SK-N-SH treated with all-trans-retinoic acid at 6 μM for 48 hours (cell line): ENCODE results near the gene UCK1.

ENCODE experiments used
- ARNTL ChIP-seq: fragments of 450-650 bp; formaldehyde crosslinking; IDR thresholded peaks from 2 replicates; pipeline ENCODE4 v1.5.0; 2020; ENCODE audit warnings: low read depth, mild to moderate bottlenecking, moderate library complexity, borderline replicate concordance
- BACH2 ChIP-seq: fragments of 250-450 bp; sonication (Bioruptor Pico); IDR thresholded peaks from 2 replicates; pipeline ENCODE4 v1.9.0; 2021; ENCODE audit warnings: mild to moderate bottlenecking, borderline replicate concordance
- GLIS3 ChIP-seq: fragments of 250-450 bp; sonication (Bioruptor Pico); IDR thresholded peaks from 2 replicates; pipeline ENCODE4 v1.5.0; 2020; ENCODE audit warnings: mild to moderate bottlenecking, moderate library complexity
- ISL1 ChIP-seq: fragments of 250-450 bp; sonication (Bioruptor Pico); IDR thresholded peaks from 2 replicates; pipeline ENCODE4 v2.1.2; 2022; ENCODE audit warnings: mild to moderate bottlenecking, moderate library complexity
- ZC3H10 ChIP-seq: fragments of 250-450 bp; sonication (Bioruptor Pico); IDR thresholded peaks from 2 replicates; pipeline ENCODE4 v1.5.1; 2021; ENCODE audit warnings: mild to moderate bottlenecking, moderate library complexity
- ZFP30 ChIP-seq: fragments of 450-650 bp; formaldehyde crosslinking; IDR thresholded peaks from 2 replicates; pipeline ENCODE4 v1.5.0; 2022; ENCODE audit warnings: mild to moderate bottlenecking, moderate library complexity
- ZNF565 ChIP-seq: fragments of 450-650 bp; formaldehyde crosslinking; conservative IDR thresholded peaks from 2 replicates; pipeline ENCODE4 v1.5.0; 2020; ENCODE audit warnings: low read depth, mild to moderate bottlenecking, moderate library complexity
- ZNF70 ChIP-seq: fragments of 450-650 bp; formaldehyde crosslinking; IDR thresholded peaks from 2 replicates; pipeline ENCODE4 v1.5.0; 2020; ENCODE audit warnings: mild to moderate bottlenecking, moderate library complexity

- TF ChIP-seq ZNF565 (CRISPR knock-in tag): no peak
- no peak for TF ChIP-seq ZNF70 (CRISPR knock-in tag)
- no peak for TF ChIP-seq ARNTL (CRISPR knock-in tag)
- no peak for TF ChIP-seq BACH2 (CRISPR knock-in tag)
- TF ChIP-seq ISL1 (CRISPR knock-in tag): no peak
- no peak for TF ChIP-seq ZFP30 (CRISPR knock-in tag)
- no peak for TF ChIP-seq ZC3H10 (CRISPR knock-in tag)
- no peak for TF ChIP-seq GLIS3
These were observed 12.5 kb downstream of the UCK1 start for GRCh38 chr9:131518553-131518952.
